Measurements from ENCODE around the gene FAHD1. TPM values are rescaled to one million over a fixed set of nuclear protein-coding genes. Genes with fewer than 3 reads are reported as not detected.

Gene FAHD1
- total and polyA plus RNA-seq, 7 donors = 27.7 to 137 (median 35.0) TPM

DNA sequence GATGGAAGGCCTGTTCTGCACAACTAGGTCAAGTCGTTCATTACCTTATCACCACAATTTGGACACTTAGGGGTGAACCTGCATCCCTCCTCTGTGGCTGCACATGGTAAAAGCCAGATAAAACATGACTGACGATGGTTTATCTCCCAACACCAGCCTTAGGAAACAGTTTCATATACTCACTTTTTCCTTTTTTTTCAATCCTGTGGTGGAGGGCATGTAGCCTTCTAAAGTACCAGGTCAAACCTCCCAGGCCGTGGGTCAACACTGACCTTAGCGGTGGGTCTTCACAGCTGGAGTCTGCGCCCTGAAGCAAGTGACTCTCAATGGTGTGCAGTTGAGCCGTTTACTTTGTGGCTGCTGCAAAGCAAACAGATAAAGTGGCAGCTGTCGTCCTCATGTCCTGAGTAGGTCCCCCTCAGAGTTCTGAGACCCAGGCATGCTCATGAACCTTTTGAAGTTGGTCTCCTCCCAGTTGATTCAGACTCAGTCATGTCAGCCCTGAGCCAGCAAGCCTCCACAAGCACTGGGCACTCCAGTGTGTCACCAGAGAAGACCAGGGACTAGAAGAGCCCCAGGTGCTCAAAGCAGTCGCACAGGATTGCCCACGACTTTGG lies 5.9 kb downstream of the FAHD1 start:
- DNase-seq = no peak
- no peaks in the 10 kb centered on the region for H3K27me3 ChIP-seq
- TF ChIP-seq POLR2A (IDR thresholded peaks at IDR 0.05) (no peak), POLR2AphosphoS5 (IDR thresholded peaks at IDR 0.05) (no peak), EP300 (IDR thresholded peaks at IDR 0.05) (no peak)
- no peak overlapping the region for H3K4me3 ChIP-seq
- intact Hi-C loops (cut with DNase I) = no loop called here
- 72 to 83% methylated on average over 9 of the region's 9 CpGs for WGBS, 2 donors
- H3K9me3 ChIP-seq = no peaks in the 10 kb centered on the region
- no peak overlapping the region for H3K27ac ChIP-seq
- H3K4me1 ChIP-seq = peaks cover 0 to 16% (median 15%) of the 10 kb centered on the region in 4 donors
- peaks cover 0 to 13% (median 0%) of the 10 kb centered on the region in 4 donors for H3K36me3 ChIP-seq

DNA sequence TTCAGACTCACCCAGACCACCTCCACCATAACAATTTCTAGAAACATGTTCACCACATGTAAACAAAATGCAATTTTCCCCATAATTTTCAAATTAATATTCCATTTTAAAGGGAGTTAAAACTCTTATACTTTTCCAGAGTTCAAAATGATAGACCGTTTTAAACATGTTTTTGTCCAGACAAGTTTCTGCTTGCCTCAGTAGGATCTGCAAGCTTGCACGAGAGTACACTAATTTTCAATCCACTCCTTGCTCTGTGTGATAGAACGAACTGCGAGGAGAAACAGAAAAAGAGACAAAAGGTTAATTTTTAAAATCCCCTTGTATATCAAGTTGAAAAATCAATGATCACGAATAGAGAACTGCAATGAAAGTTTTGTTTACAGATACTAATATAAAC lies 7.1 kb downstream of the FAHD1 start:
- DNase-seq = no peak
- 82 to 85% methylated on average over 5 of the region's 5 CpGs for WGBS, 2 donors

DNA sequence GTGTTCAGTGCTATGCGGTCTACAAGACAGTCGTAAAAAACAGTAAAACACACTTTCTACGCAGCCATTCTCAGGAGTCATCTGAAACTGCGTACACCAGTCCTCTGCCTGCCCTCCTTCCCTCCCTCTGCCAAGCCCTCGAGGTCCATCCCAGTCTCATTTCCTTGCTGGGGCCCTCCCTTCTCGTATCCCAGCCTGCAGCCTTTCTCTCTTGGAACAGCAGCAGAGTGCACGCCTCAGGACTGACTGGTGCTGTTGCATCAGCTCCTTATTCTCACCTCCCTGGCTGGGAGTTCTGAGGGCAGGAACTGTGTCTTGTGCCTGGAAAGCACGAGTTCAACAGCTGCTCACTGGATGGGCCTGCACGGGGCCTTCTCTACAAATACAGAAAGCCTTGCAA lies 12.5 kb downstream of the FAHD1 start:
- intact Hi-C loops (cut with DNase I) = no loop called here
- peaks cover 0 to 5% (median 0%) of the 10 kb centered on the region in 4 donors for H3K36me3 ChIP-seq
- no peak overlapping the region for H3K27ac ChIP-seq
- DNase-seq = no peak
- H3K9me3 ChIP-seq = no peaks in the 10 kb centered on the region
- no peak overlapping the region for H3K4me3 ChIP-seq
- no peaks in the 10 kb centered on the region for H3K27me3 ChIP-seq
- TF ChIP-seq POLR2AphosphoS5 (IDR thresholded peaks at IDR 0.05) (no peak), EP300 (IDR thresholded peaks at IDR 0.05) (no peak), POLR2A (IDR thresholded peaks at IDR 0.05) (no peak)
- TF ChIP-seq, protein P1, sequence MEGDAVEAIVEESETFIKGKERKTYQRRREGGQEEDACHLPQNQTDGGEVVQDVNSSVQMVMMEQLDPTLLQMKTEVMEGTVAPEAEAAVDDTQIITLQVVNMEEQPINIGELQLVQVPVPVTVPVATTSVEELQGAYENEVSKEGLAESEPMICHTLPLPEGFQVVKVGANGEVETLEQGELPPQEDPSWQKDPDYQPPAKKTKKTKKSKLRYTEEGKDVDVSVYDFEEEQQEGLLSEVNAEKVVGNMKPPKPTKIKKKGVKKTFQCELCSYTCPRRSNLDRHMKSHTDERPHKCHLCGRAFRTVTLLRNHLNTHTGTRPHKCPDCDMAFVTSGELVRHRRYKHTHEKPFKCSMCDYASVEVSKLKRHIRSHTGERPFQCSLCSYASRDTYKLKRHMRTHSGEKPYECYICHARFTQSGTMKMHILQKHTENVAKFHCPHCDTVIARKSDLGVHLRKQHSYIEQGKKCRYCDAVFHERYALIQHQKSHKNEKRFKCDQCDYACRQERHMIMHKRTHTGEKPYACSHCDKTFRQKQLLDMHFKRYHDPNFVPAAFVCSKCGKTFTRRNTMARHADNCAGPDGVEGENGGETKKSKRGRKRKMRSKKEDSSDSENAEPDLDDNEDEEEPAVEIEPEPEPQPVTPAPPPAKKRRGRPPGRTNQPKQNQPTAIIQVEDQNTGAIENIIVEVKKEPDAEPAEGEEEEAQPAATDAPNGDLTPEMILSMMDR (IDR thresholded peaks at IDR 0.05) = no peak
- no peaks in the 10 kb centered on the region for H3K4me1 ChIP-seq
- WGBS, 2 donors = 65 to 73% methylated on average over 9 of the region's 9 CpGs

More for the DNA sequence above, 7.1 kb downstream of the FAHD1 start:
- Histone ChIP-seq H3K4me3 (no peak overlapping the region), H3K4me1 (peaks cover 0 to 4% (median 3%) of the 10 kb centered on the region in 4 donors), H3K27me3 (no peaks in the 10 kb centered on the region), H3K9me3 (no peaks in the 10 kb centered on the region), H3K27ac (no peak overlapping the region), H3K36me3 (peaks cover 0 to 12% (median 0%) of the 10 kb centered on the region in 4 donors)
- TF ChIP-seq, protein P1 (IDR thresholded peaks at IDR 0.05) = no peak
- no peak for TF ChIP-seq EP300 (IDR thresholded peaks at IDR 0.05)
- no peak for TF ChIP-seq POLR2A (IDR thresholded peaks at IDR 0.05)
- TF ChIP-seq POLR2AphosphoS5 (IDR thresholded peaks at IDR 0.05) = no peak
- intact Hi-C loops (cut with DNase I) = no loop called here

- no peak overlapping the region for H3K4me3 ChIP-seq
- no peaks in the 10 kb centered on the region for H3K4me1 ChIP-seq
- intact Hi-C loops (cut with DNase I) = no loop called here
- H3K9me3 ChIP-seq = no peaks in the 10 kb centered on the region
- 50 to 71% methylated on average over 4 of the region's 4 CpGs for WGBS, 2 donors
- peaks cover 0 to 18% (median 0%) of the 10 kb centered on the region in 3 donors for H3K27me3 ChIP-seq
- no peak for DNase-seq
- no peak overlapping the region for H3K27ac ChIP-seq
- TF ChIP-seq, protein P1 (IDR thresholded peaks at IDR 0.05) = no peak
- no peak for TF ChIP-seq POLR2A (IDR thresholded peaks at IDR 0.05)
- TF ChIP-seq EP300 (IDR thresholded peaks at IDR 0.05) = no peak
- no peak for TF ChIP-seq POLR2AphosphoS5 (IDR thresholded peaks at IDR 0.05)
- no peaks in the 10 kb centered on the region for H3K36me3 ChIP-seq
Observed at GRCh38 chr16:1845985-1846384, 19.0 kb downstream of the FAHD1 start.

GRCh38 chr16:1846416-1846815 lies 19.4 kb downstream of the FAHD1 start:
- H3K27me3 ChIP-seq = peaks cover 0 to 18% (median 0%) of the 10 kb centered on the region in 3 donors
- 84 to 86% methylated on average over 1 of the region's 1 CpG for WGBS, 2 donors
- TF ChIP-seq POLR2AphosphoS5 (IDR thresholded peaks at IDR 0.05) (no peak), EP300 (IDR thresholded peaks at IDR 0.05) (no peak), POLR2A (IDR thresholded peaks at IDR 0.05) (no peak)
- TF ChIP-seq, protein P1 (IDR thresholded peaks at IDR 0.05) = no peak
- no peaks in the 10 kb centered on the region for H3K9me3 ChIP-seq
- no peaks in the 10 kb centered on the region for H3K36me3 ChIP-seq
- H3K4me1 ChIP-seq = no peaks in the 10 kb centered on the region
- intact Hi-C loops (cut with DNase I) = no loop called here
- H3K27ac ChIP-seq = no peak overlapping the region
- no peak for DNase-seq
- no peak overlapping the region for H3K4me3 ChIP-seq
